Peyer's patch (tissue), 4 donors: Measurements from ENCODE around the gene ZNF326.

Experiments used
- CTCF ChIP-seq, 6 experiments: fragments of 450-650 bp in 4 of 6; fragments of 200-600 bp in 2 of 6; sonication (generic) in 1 of 6; IDR thresholded peaks; one replicate each; pipeline ENCODE4 v1.5.1; 2017 to 2019; ENCODE audit warnings: antibody characterized with exemption in 6 of 6, mild to moderate bottlenecking in 3 of 6, moderate library complexity in 1 of 6
- POLR2A ChIP-seq, 2 donors: fragments of 450-650 bp; IDR thresholded peaks; one replicate each; pipeline ENCODE4 v1.5.1; 2017; ENCODE audit warnings: antibody characterized with exemption in 2 of 2, mild to moderate bottlenecking in 2 of 2, moderate library complexity in 2 of 2

- peak; percentile 65 to 96 (median 88) for TF ChIP-seq CTCF (IDR thresholded peaks at IDR 0.05)
- TF ChIP-seq POLR2A (IDR thresholded peaks at IDR 0.05) = no peak
Measured at GRCh38 chr1:89987159-89987819, 7.6 kb upstream of the ZNF326 start.
